Brain microvascular endothelial cell (primary cell): ENCODE results near the gene WDR27.
"Not testable (repeated sequence)": the region's sequence is repeated elsewhere in the genome, so short reads cannot be mapped to it uniquely, and the experiment has no call there.

ENCODE experiments used
- DNase-seq: peaks from one replicate; pipeline ENCODE4 v3.0.0-alpha.2; 2020
- H3K27ac ChIP-seq: fragments of 250-450 bp; sonication (Bioruptor Pico); 2 replicates; pipeline ENCODE4 v1.5.1; 2020; ENCODE audit warnings: mild to moderate bottlenecking, moderate library complexity
- H3K27me3 ChIP-seq: fragments of 250-450 bp; sonication (Bioruptor Pico); replicated peaks from 2 replicates; pipeline ENCODE4 v1.5.1; 2020; ENCODE audit warnings: mild to moderate bottlenecking
- H3K36me3 ChIP-seq: fragments of 250-450 bp; sonication (Bioruptor Pico); replicated peaks from 2 replicates; pipeline ENCODE4 v1.5.1; 2020; ENCODE audit warnings: mild to moderate bottlenecking
- H3K4me3 ChIP-seq: 2 replicates; pipeline ENCODE4 v1.5.1; 2011; ENCODE audit warnings: low read depth, mild to moderate bottlenecking, control low read depth, low read length, moderate library complexity
- in situ Hi-C: cut with HindIII; loops from 2 replicates; pipeline ENCODE4 v1.10.0; 2017; ENCODE audit warnings: low sequenced_read_pairs, low pct_ligation_motif_present
- TF ChIP-seq, protein P1 (sequence below): IDR thresholded peaks from 2 replicates; pipeline ENCODE4 v1.5.1; 2011; ENCODE audit warnings: low read depth, mild to moderate bottlenecking, moderate library complexity, low read length, control low read depth, inconsistent platforms; ENCODE audit errors: missing control alignments

Gene WDR27

DNA sequence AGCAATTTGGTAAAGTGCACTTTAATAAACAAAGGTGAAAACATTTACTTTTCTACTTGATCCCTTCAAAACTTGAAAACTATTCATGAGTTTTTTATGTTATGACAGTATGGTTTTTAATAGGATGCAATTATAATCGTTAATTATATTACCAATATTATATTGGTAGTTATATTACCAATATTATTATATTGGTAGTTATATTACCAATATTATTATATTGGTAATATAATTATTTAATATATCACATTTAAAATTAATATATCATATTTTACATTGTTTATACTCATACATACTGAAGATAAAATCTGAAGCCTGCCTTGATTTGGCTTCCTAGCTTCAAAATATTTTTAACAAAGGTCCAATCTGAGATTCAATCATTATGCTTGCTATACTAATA is 262.1 kb downstream of the WDR27 start:
- H3K27ac ChIP-seq, result no peak overlapping the region

DNA sequence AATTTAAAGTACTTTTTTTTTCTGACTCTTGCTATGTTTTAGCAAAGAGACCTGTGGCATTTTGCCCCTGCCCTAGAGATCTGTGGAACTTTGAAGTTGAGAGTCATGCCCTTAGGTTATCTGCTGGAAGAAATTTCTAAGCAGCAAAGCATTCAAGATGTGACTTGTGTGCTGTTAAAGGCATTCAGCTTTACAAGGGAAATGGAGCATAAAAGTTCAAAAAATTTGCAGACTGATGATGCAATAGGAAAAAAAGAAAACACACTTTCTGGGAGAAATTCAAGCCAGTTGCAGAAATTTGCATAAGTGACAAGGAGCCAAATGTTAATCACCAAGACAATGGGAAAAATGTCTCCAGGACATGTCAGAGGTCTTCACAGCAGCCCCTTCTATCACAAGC is 267.3 kb downstream of the WDR27 start:
- H3K27ac ChIP-seq, H3K36me3 ChIP-seq, DNase-seq, in situ Hi-C loops, H3K27me3 ChIP-seq, H3K4me3 ChIP-seq: not testable (repeated sequence)

More for the DNA sequence above, 262.1 kb downstream of the WDR27 start:
- TF ChIP-seq, protein P1, sequence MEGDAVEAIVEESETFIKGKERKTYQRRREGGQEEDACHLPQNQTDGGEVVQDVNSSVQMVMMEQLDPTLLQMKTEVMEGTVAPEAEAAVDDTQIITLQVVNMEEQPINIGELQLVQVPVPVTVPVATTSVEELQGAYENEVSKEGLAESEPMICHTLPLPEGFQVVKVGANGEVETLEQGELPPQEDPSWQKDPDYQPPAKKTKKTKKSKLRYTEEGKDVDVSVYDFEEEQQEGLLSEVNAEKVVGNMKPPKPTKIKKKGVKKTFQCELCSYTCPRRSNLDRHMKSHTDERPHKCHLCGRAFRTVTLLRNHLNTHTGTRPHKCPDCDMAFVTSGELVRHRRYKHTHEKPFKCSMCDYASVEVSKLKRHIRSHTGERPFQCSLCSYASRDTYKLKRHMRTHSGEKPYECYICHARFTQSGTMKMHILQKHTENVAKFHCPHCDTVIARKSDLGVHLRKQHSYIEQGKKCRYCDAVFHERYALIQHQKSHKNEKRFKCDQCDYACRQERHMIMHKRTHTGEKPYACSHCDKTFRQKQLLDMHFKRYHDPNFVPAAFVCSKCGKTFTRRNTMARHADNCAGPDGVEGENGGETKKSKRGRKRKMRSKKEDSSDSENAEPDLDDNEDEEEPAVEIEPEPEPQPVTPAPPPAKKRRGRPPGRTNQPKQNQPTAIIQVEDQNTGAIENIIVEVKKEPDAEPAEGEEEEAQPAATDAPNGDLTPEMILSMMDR, result no peak
- in situ Hi-C loops, result no loop called here
- Histone ChIP-seq H3K36me3 (no peaks in the 10 kb centered on the region), H3K4me3 (no peak overlapping the region), H3K27me3 (no peaks in the 10 kb centered on the region)
- no peak for DNase-seq

DNA sequence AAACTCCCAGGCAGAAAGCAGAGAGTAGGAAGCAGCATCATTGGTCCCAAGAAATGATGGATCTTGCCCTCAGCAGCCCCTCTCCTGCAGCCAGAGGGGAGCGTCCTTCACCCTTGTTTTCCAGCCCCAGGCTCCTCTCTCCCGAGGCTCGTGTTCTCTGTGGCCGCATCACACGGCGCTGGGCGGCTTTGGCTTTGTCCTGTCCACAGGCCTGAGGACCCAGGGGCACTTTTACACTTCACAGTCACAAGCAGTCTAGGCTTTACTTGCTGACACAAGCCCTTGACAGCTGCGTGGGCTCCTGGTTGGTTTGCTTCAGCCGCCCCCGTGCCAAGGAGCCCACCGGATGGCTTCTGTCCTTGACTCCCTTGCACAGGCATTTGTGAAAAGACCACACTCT is 272.8 kb downstream of the WDR27 start:
- Histone ChIP-seq H3K4me3 (no peak overlapping the region), H3K27ac (no peak overlapping the region), H3K36me3 (no peaks in the 10 kb centered on the region), H3K27me3 (no peaks in the 10 kb centered on the region)
- TF ChIP-seq, protein P1, result no peak
- in situ Hi-C loops, result no loop called here
- DNase-seq, result no peak

DNA sequence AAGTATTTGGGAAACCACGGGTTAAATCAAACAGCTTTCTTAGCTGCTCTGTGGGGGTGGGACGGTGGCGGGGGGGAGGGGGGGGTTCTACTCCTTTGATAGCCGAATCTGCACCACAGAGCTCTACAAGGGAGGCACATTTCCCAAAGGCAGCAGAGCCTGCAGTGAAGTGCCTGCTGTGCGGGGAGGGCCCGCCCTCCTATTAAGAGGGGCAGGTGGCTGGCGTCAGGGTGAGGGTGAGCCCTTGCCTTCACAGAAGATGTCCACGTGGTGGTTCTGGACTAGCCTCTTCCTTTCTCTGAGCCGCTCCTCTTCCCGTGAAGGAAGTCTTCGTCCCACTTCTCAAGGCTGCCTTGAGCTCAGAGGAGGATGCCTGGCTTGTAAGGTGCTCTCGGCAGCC is 273.3 kb downstream of the WDR27 start:
- in situ Hi-C loops, result no loop called here
- TF ChIP-seq, protein P1, result no peak
- Histone ChIP-seq H3K27ac (no peak overlapping the region), H3K4me3 (no peak overlapping the region), H3K36me3 (no peaks in the 10 kb centered on the region), H3K27me3 (no peaks in the 10 kb centered on the region)
- no peak for DNase-seq

DNA sequence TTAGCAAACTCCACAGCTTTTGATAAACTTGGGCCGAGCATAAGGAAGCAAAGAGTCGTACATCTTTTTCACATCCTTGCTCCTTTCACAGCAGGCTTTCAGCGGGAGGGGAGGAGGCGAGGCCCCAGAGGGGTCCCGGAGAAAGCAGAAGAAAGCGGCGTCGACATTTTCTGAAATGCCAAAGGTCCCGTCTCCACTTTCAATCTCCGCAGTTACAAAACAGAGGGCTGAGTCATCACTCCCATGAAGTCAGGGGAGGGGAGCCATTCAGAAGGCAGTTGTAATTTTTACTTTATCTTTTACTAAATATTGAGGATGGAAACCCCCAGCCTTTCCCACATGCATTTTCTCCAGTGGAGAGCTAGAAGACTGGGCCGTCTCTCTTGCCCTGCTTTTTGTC is 274.0 kb downstream of the WDR27 start:
- in situ Hi-C loops, result no loop called here
- Histone ChIP-seq H3K36me3 (no peaks in the 10 kb centered on the region), H3K27me3 (no peaks in the 10 kb centered on the region), H3K4me3 (no peak overlapping the region), H3K27ac (peak overlapping the region; percentile 70)
- peak; percentile 73 for DNase-seq
- TF ChIP-seq, protein P1, result no peak

DNA sequence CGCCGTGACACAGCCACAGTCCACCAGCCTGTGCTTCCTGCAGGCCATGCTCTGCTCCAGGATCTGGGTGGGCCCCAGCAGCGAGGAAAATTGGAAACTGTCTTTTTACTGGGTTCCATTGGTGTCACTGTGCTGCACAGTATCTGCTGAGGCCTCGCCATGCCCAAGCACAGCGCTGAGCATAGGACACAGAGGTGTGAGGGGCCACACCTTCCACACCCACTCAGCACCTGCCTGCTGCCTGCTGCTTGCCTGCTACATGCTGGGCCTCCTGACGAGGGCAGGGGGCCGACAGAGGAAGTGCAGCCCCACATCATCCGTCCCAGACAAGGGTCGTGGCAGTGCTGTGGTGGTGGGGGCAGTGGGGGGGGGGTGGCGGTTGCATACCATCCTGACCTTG is 275.2 kb downstream of the WDR27 start:
- DNase-seq, result no peak
- TF ChIP-seq, protein P1, result no peak
- Histone ChIP-seq H3K4me3 (no peak overlapping the region), H3K36me3 (no peaks in the 10 kb centered on the region), H3K27ac (no peak overlapping the region), H3K27me3 (no peaks in the 10 kb centered on the region)
- in situ Hi-C loops, result no loop called here
